AG10803 (cell line): ENCODE results near the gene DUSP15.

ENCODE experiments used
- DNase-seq: peaks from one replicate; pipeline ENCODE4 v3.0.0; 2010; ENCODE audit warnings: low read depth
- H3K4me3 ChIP-seq: 2 replicates; pipeline ENCODE4 v1.5.1; 2011; ENCODE audit warnings: mild to moderate bottlenecking, low read length, control low read depth
- TF ChIP-seq, protein P1 (sequence below): conservative IDR thresholded peaks from 2 replicates; pipeline ENCODE4 v1.5.1; 2011; ENCODE audit warnings: mild to moderate bottlenecking, low read length, control low read depth, inconsistent platforms

Gene DUSP15

GRCh38 chr20:31914170-31914569 lies 43.8 kb upstream of the DUSP15 start:
- TF ChIP-seq, protein P1, sequence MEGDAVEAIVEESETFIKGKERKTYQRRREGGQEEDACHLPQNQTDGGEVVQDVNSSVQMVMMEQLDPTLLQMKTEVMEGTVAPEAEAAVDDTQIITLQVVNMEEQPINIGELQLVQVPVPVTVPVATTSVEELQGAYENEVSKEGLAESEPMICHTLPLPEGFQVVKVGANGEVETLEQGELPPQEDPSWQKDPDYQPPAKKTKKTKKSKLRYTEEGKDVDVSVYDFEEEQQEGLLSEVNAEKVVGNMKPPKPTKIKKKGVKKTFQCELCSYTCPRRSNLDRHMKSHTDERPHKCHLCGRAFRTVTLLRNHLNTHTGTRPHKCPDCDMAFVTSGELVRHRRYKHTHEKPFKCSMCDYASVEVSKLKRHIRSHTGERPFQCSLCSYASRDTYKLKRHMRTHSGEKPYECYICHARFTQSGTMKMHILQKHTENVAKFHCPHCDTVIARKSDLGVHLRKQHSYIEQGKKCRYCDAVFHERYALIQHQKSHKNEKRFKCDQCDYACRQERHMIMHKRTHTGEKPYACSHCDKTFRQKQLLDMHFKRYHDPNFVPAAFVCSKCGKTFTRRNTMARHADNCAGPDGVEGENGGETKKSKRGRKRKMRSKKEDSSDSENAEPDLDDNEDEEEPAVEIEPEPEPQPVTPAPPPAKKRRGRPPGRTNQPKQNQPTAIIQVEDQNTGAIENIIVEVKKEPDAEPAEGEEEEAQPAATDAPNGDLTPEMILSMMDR = no peak
- no peak for DNase-seq
- H3K4me3 ChIP-seq = no peak overlapping the region

GRCh38 chr20:31913431-31914157 lies 43.3 kb upstream of the DUSP15 start:
- TF ChIP-seq, protein P1 = no peak
- H3K4me3 ChIP-seq = no peak overlapping the region
- no peak for DNase-seq

- H3K4me3 ChIP-seq = no peak overlapping the region
- TF ChIP-seq, protein P1 = no peak
- DNase-seq = no peak
These were observed 39.9 kb upstream of the DUSP15 start for GRCh38 chr20:31910071-31910803.

GRCh38 chr20:31909253-31910070 lies 39.1 kb upstream of the DUSP15 start:
- no peak for DNase-seq
- H3K4me3 ChIP-seq = no peak overlapping the region
- TF ChIP-seq, protein P1 = no peak

DNA sequence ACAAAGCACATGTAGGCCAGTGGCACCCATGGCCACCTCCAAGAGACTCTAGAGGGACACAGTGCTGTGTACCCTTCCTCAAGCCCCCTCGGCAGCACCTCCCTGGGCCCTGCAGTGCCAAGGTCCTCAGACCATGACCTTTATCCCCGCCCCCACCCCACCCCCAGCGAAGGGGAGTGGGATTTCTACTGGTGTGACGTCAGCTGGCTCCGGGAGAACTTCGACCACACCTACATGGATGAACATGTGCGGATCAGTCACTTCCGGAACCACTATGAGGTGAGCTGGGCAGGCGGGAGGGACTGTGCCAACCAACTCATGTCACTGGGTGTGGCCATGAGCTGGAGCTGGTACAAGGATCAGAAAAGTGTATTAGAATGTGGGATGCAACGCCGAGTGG lies 38.1 kb upstream of the DUSP15 start:
- TF ChIP-seq, protein P1 = no peak
- H3K4me3 ChIP-seq = no peak overlapping the region
- DNase-seq = no peak

- TF ChIP-seq, protein P1 = no peak
- DNase-seq = no peak
- no peak overlapping the region for H3K4me3 ChIP-seq
These were observed 37.7 kb upstream of the DUSP15 start for GRCh38 chr20:31908016-31908415.
